Common myeloid progenitor, CD34-positive (primary cell): ENCODE data around the gene TNFAIP1.

Experiments used
- CTCF ChIA-PET: fragments of 350-600 bp; sonication (Branson Sonifier 250); formaldehyde crosslinking; loops from one replicate; lab custom pipeline; 2021; ENCODE audit warnings: antibody characterized with exemption; lab: Charles Lee
- POLR2A ChIA-PET: fragments of 350-600 bp; sonication (Branson Sonifier 250); formaldehyde crosslinking; loops from one replicate; lab custom pipeline; 2021; ENCODE audit warnings: antibody characterized with exemption; lab: Charles Lee
- DNase-seq, 3 donors: peaks; one replicate each; pipeline versions ENCODE4 v3.0.0 to v3.0.0-alpha.2; 2013
- H3K27ac ChIP-seq, 2 experiments: 1 replicate in 1 of 2; 2 replicates in 1 of 2; pipeline ENCODE4 v1.7.0; 2013; ENCODE audit warnings: inconsistent platforms in 2 of 2, low read length in 2 of 2, mild to moderate bottlenecking in 2 of 2, low read depth in 1 of 2, moderate library complexity in 1 of 2; ENCODE audit not compliant: severe bottlenecking in 2 of 2, insufficient read depth in 1 of 2, poor library complexity in 1 of 2
- H3K27me3 ChIP-seq, 5 experiments: replicated peaks in 2 of 5; 1 replicate in 3 of 5; 2 replicates in 2 of 5; pipeline versions ENCODE4 v1.6.1 to v1.7.0; 2013; ENCODE audit warnings: low read length in 4 of 5, mild to moderate bottlenecking in 2 of 5, moderate library complexity in 2 of 5, inconsistent platforms in 1 of 5; ENCODE audit not compliant: insufficient read depth in 5 of 5, control insufficient read depth in 4 of 5
- H3K36me3 ChIP-seq, 4 experiments: 1 replicate in 2 of 4; 2 replicates in 2 of 4; pipeline versions ENCODE4 v1.6.1 to v1.7.0; 2013; ENCODE audit warnings: low read length in 3 of 4, control low read depth in 1 of 4, mild to moderate bottlenecking in 1 of 4; ENCODE audit not compliant: control insufficient read depth in 4 of 4, insufficient read depth in 4 of 4
- H3K4me1 ChIP-seq, 4 experiments: 1 replicate in 3 of 4; 2 replicates in 1 of 4; pipeline versions ENCODE4 v1.6.1 to v1.7.1; 2013; ENCODE audit warnings: low read length in 3 of 4, mild to moderate bottlenecking in 3 of 4, control low read depth in 1 of 4, inconsistent platforms in 1 of 4, moderate library complexity in 1 of 4; ENCODE audit not compliant: control insufficient read depth in 4 of 4, insufficient read depth in 4 of 4; ENCODE audit errors: control extremely low read depth in 1 of 4
- H3K4me3 ChIP-seq, 7 experiments: 1 replicate in 4 of 7; 2 replicates in 3 of 7; pipeline versions ENCODE4 v1.5.1 to v1.7.0; 2013; ENCODE audit warnings: mild to moderate bottlenecking in 7 of 7, low read length in 6 of 7, moderate library complexity in 6 of 7, inconsistent platforms in 2 of 7, low read depth in 2 of 7, control low read depth in 1 of 7; ENCODE audit not compliant: insufficient read depth in 4 of 7, control insufficient read depth in 1 of 7; ENCODE audit errors: extremely low read depth in 1 of 7
- H3K9me3 ChIP-seq, 5 experiments: 1 replicate in 4 of 5; 2 replicates in 1 of 5; pipeline versions ENCODE4 v1.6.1 to v1.7.1; 2013; ENCODE audit warnings: low read length in 4 of 5, mild to moderate bottlenecking in 2 of 5, inconsistent platforms in 1 of 5, low read depth in 1 of 5, moderate library complexity in 1 of 5; ENCODE audit not compliant: control insufficient read depth in 4 of 5, insufficient read depth in 2 of 5; ENCODE audit errors: control extremely low read depth in 1 of 5
- WGBS: methylation state at CpG from one replicate; pipeline ENCODE4 v1.1.5; 2013; ENCODE audit not compliant: insufficient coverage; 5-methylcytosine and 5-hydroxymethylcytosine counted together

The TNFAIP1 gene

GRCh38 chr17:28395426-28395825 lies 59.9 kb downstream of the TNFAIP1 start:
- WGBS: 90% methylated on average over 1 of the region's 2 CpGs

GRCh38 chr17:28395968-28396367 lies 60.4 kb downstream of the TNFAIP1 start:
- H3K27me3 ChIP-seq: peaks cover 0 to 1% (median 0%) of the 10 kb centered on the region in 5 experiments
- no peaks in the 10 kb centered on the region for H3K4me1 ChIP-seq
- no peak for DNase-seq
- CTCF ChIA-PET: interaction anchor here (1.8 kb wide), 1 partner anchor 21 kb away, joined by 8 read pairs; no protein-coding TSS in a partner anchor
- POLR2A ChIA-PET: no interaction called here
- no peaks in the 10 kb centered on the region for H3K9me3 ChIP-seq
- no peak overlapping the region for H3K27ac ChIP-seq
- H3K36me3 ChIP-seq: peaks cover 0 to 68% (median 15%) of the 10 kb centered on the region in 4 experiments
- H3K4me3 ChIP-seq: no peak overlapping the region
- 87% methylated on average over 6 of the region's 6 CpGs for WGBS

More at GRCh38 chr17:28395426-28395825, 59.9 kb downstream of the TNFAIP1 start:
- peaks cover 0 to 1% (median 0%) of the 10 kb centered on the region in 5 experiments for H3K27me3 ChIP-seq
- H3K4me1 ChIP-seq: no peaks in the 10 kb centered on the region
- H3K36me3 ChIP-seq: peaks cover 0 to 73% (median 16%) of the 10 kb centered on the region in 4 experiments
- H3K4me3 ChIP-seq: no peak overlapping the region
- CTCF ChIA-PET: interaction anchor here (1.8 kb wide), 1 partner anchor 21 kb away, joined by 8 read pairs; no protein-coding TSS in a partner anchor
- no peaks in the 10 kb centered on the region for H3K9me3 ChIP-seq
- POLR2A ChIA-PET: no interaction called here
- H3K27ac ChIP-seq: no peak overlapping the region
- DNase-seq: no peak
